ENCODE measurements around the gene ZNF146. TPM values are rescaled to one million over a fixed set of nuclear protein-coding genes. Genes with fewer than 3 reads are reported as not detected.
A peak's percentile ranks its signal among the peaks of the same experiment; 100 is the strongest.
"Not testable (repeated sequence)": the region's sequence is repeated elsewhere in the genome, so short reads cannot be mapped to it uniquely, and the experiment has no call there.

ZNF146 gene
- total RNA-seq, 1 donor from 2014 or later, result 84.6 TPM

- intact Hi-C loops (cut with micrococcal nuclease), result no loop called here
- H3K27ac Mint-ChIP-seq, result no peak overlapping the region
- DNase-seq, result no peak
- no peaks in the 10 kb centered on the region for H3K36me3 Mint-ChIP-seq (ENCODE audit: low read depth)
- H3K9me3 Mint-ChIP-seq, result peaks cover 21% of the 10 kb centered on the region
- no peaks in the 10 kb centered on the region for H3K27me3 Mint-ChIP-seq
- no peak overlapping the region for H3K4me3 Mint-ChIP-seq
- no peaks in the 10 kb centered on the region for H3K4me1 Mint-ChIP-seq
These were observed 37.1 kb downstream of the ZNF146 start for GRCh38 chr19:36252047-36252446.

GRCh38 chr19:36254848-36255247 is 39.9 kb downstream of the ZNF146 start:
- peaks cover 15% of the 10 kb centered on the region for H3K9me3 Mint-ChIP-seq
- H3K36me3 Mint-ChIP-seq (ENCODE audit: low read depth), result peaks cover 3% of the 10 kb centered on the region

GRCh38 chr19:36255316-36255715 is 40.4 kb downstream of the ZNF146 start:
- H3K4me1 Mint-ChIP-seq, result no peaks in the 10 kb centered on the region

More at GRCh38 chr19:36254848-36255247, 39.9 kb downstream of the ZNF146 start:
- intact Hi-C loops (cut with micrococcal nuclease), result no loop called here
- H3K27ac Mint-ChIP-seq, result no peak overlapping the region
- no peaks in the 10 kb centered on the region for H3K27me3 Mint-ChIP-seq
- no peak for DNase-seq
- no peak overlapping the region for H3K4me3 Mint-ChIP-seq
- no peaks in the 10 kb centered on the region for H3K4me1 Mint-ChIP-seq

GRCh38 chr19:36256064-36256463 is 41.2 kb downstream of the ZNF146 start:
- no peak overlapping the region for H3K4me3 Mint-ChIP-seq
- H3K27me3 Mint-ChIP-seq, result no peaks in the 10 kb centered on the region
- no peaks in the 10 kb centered on the region for H3K4me1 Mint-ChIP-seq
- peaks cover 15% of the 10 kb centered on the region for H3K9me3 Mint-ChIP-seq
- intact Hi-C loops (cut with micrococcal nuclease), result no loop called here
- peaks cover 3% of the 10 kb centered on the region for H3K36me3 Mint-ChIP-seq (ENCODE audit: low read depth)
- no peak overlapping the region for H3K27ac Mint-ChIP-seq
- no peak for DNase-seq

More at GRCh38 chr19:36255316-36255715, 40.4 kb downstream of the ZNF146 start:
- Mint-ChIP-seq H3K4me3 (no peak overlapping the region), H3K27me3 (no peaks in the 10 kb centered on the region), H3K9me3 (peaks cover 15% of the 10 kb centered on the region), H3K27ac (no peak overlapping the region), H3K36me3 (ENCODE audit: low read depth) (peaks cover 3% of the 10 kb centered on the region)
- no peak for DNase-seq
- intact Hi-C loops (cut with micrococcal nuclease), result no loop called here

- DNase-seq, result no peak
- Mint-ChIP-seq H3K36me3 (ENCODE audit: low read depth) (peaks cover 3% of the 10 kb centered on the region), H3K9me3 (peaks cover 15% of the 10 kb centered on the region), H3K27me3 (no peaks in the 10 kb centered on the region), H3K27ac (no peak overlapping the region), H3K4me1 (no peaks in the 10 kb centered on the region), H3K4me3 (no peak overlapping the region)
- intact Hi-C loops (cut with micrococcal nuclease), result no loop called here
These were observed 42.1 kb downstream of the ZNF146 start for GRCh38 chr19:36256853-36257519.

GRCh38 chr19:36257520-36257876 is 42.6 kb downstream of the ZNF146 start:
- no peaks in the 10 kb centered on the region for H3K4me1 Mint-ChIP-seq
- peaks cover 3% of the 10 kb centered on the region for H3K36me3 Mint-ChIP-seq (ENCODE audit: low read depth)
- DNase-seq, result no peak
- H3K27ac Mint-ChIP-seq, result no peak overlapping the region
- peaks cover 15% of the 10 kb centered on the region for H3K9me3 Mint-ChIP-seq
- no peaks in the 10 kb centered on the region for H3K27me3 Mint-ChIP-seq
- peak overlapping the region; percentile 23 for H3K4me3 Mint-ChIP-seq
- intact Hi-C loops (cut with micrococcal nuclease), result no loop called here

- peak overlapping the region; percentile 11 for H3K4me3 Mint-ChIP-seq
- no peaks in the 10 kb centered on the region for H3K27me3 Mint-ChIP-seq
- no peak overlapping the region for H3K27ac Mint-ChIP-seq
- DNase-seq, result no peak
- H3K36me3 Mint-ChIP-seq (ENCODE audit: low read depth), result peaks cover 4% of the 10 kb centered on the region
- intact Hi-C loops (cut with micrococcal nuclease), result no loop called here
- no peaks in the 10 kb centered on the region for H3K4me1 Mint-ChIP-seq
- peaks cover 18% of the 10 kb centered on the region for H3K9me3 Mint-ChIP-seq
These were observed 43.3 kb downstream of the ZNF146 start for GRCh38 chr19:36258028-36258875.

- no peak overlapping the region for H3K4me3 Mint-ChIP-seq
- DNase-seq, result no peak
- no peak overlapping the region for H3K27ac Mint-ChIP-seq
- intact Hi-C loops (cut with micrococcal nuclease), result no loop called here
- no peaks in the 10 kb centered on the region for H3K27me3 Mint-ChIP-seq
- peaks cover 5% of the 10 kb centered on the region for H3K36me3 Mint-ChIP-seq (ENCODE audit: low read depth)
- no peaks in the 10 kb centered on the region for H3K4me1 Mint-ChIP-seq
- H3K9me3 Mint-ChIP-seq, result peaks cover 21% of the 10 kb centered on the region
These were observed 44.3 kb downstream of the ZNF146 start for GRCh38 chr19:36259211-36259610.

- H3K27ac Mint-ChIP-seq, result no peak overlapping the region
- intact Hi-C loops (cut with micrococcal nuclease), result no loop called here
- no peaks in the 10 kb centered on the region for H3K27me3 Mint-ChIP-seq
- peaks cover 20% of the 10 kb centered on the region for H3K9me3 Mint-ChIP-seq
- no peaks in the 10 kb centered on the region for H3K4me1 Mint-ChIP-seq
- H3K4me3 Mint-ChIP-seq, result no peak overlapping the region
- no peak for DNase-seq
- peaks cover 3% of the 10 kb centered on the region for H3K36me3 Mint-ChIP-seq (ENCODE audit: low read depth)
These were observed 50.2 kb downstream of the ZNF146 start for GRCh38 chr19:36265064-36265463.

- Mint-ChIP-seq H3K4me1 (no peaks in the 10 kb centered on the region), H3K4me3 (no peak overlapping the region), H3K9me3 (peaks cover 20% of the 10 kb centered on the region), H3K27ac (no peak overlapping the region), H3K36me3 (ENCODE audit: low read depth) (peaks cover 3% of the 10 kb centered on the region), H3K27me3 (no peaks in the 10 kb centered on the region)
- intact Hi-C loops (cut with micrococcal nuclease), result no loop called here
- DNase-seq, result no peak
These were observed 51.0 kb downstream of the ZNF146 start for GRCh38 chr19:36265856-36266374.

- Mint-ChIP-seq H3K27ac (no peak overlapping the region), H3K4me1 (no peaks in the 10 kb centered on the region), H3K36me3 (ENCODE audit: low read depth) (peaks cover 3% of the 10 kb centered on the region), H3K9me3 (peaks cover 20% of the 10 kb centered on the region), H3K4me3 (peak overlapping the region; percentile 15), H3K27me3 (no peaks in the 10 kb centered on the region)
- intact Hi-C loops (cut with micrococcal nuclease), result no loop called here
- peak; percentile 61 for DNase-seq
These were observed 51.6 kb downstream of the ZNF146 start for GRCh38 chr19:36266375-36266961.

GRCh38 chr19:36267061-36267845 is 52.3 kb downstream of the ZNF146 start:
- Mint-ChIP-seq H3K4me3 (peak overlapping the region; percentile 15), H3K36me3 (ENCODE audit: low read depth) (peaks cover 3% of the 10 kb centered on the region), H3K9me3 (peaks cover 20% of the 10 kb centered on the region), H3K27ac (no peak overlapping the region), H3K4me1 (no peaks in the 10 kb centered on the region), H3K27me3 (no peaks in the 10 kb centered on the region)
- intact Hi-C loops (cut with micrococcal nuclease), result no loop called here
- DNase-seq, result no peak

GRCh38 chr19:36268081-36268480 is 53.2 kb downstream of the ZNF146 start:
- H3K27me3 Mint-ChIP-seq; H3K36me3 Mint-ChIP-seq (ENCODE audit: low read depth); H3K27ac Mint-ChIP-seq; H3K4me1 Mint-ChIP-seq; DNase-seq; intact Hi-C loops (cut with micrococcal nuclease); H3K4me3 Mint-ChIP-seq: not testable (repeated sequence)
- H3K9me3 Mint-ChIP-seq, result peaks cover 19% of the 10 kb centered on the region
